Body of pancreas (tissue), 4 donors: ENCODE measurements around the gene SMIM28.

Source experiments
- POLR2A ChIP-seq, 3 donors: fragments of 450-650 bp; IDR thresholded peaks; one replicate each; pipeline ENCODE4 v1.6.1; 2016; ENCODE audit warnings: antibody characterized with exemption in 3 of 3, mild to moderate bottlenecking in 2 of 3
- TF ChIP-seq, protein P1 (sequence below), 7 experiments: fragments of 450-650 bp in 4 of 7; fragments of 200-600 bp in 3 of 7; sonication (generic) in 3 of 7; IDR thresholded peaks; one replicate each; pipeline ENCODE4 v1.5.1; 2016 to 2019; ENCODE audit warnings: antibody characterized with exemption in 7 of 7

DNA sequence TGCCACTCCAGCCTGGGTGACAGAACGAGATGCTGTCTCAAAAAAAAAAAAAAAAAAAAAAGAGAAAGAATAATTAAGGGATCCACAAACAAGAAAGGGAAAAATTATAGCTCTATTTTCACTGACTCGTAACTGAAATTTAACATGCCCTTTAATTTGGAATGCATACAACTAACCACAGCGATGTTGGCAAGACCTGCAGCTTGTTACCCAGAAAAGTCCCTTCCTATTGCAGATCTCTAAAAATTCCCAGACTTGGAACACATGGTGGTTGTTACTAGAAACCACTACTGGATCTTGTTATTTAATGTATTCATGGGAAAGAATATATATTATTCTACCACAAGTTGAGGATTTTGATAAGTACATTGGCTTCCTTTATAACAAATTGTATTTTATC lies 27.8 kb upstream of the SMIM28 start:
- TF ChIP-seq, protein P1, sequence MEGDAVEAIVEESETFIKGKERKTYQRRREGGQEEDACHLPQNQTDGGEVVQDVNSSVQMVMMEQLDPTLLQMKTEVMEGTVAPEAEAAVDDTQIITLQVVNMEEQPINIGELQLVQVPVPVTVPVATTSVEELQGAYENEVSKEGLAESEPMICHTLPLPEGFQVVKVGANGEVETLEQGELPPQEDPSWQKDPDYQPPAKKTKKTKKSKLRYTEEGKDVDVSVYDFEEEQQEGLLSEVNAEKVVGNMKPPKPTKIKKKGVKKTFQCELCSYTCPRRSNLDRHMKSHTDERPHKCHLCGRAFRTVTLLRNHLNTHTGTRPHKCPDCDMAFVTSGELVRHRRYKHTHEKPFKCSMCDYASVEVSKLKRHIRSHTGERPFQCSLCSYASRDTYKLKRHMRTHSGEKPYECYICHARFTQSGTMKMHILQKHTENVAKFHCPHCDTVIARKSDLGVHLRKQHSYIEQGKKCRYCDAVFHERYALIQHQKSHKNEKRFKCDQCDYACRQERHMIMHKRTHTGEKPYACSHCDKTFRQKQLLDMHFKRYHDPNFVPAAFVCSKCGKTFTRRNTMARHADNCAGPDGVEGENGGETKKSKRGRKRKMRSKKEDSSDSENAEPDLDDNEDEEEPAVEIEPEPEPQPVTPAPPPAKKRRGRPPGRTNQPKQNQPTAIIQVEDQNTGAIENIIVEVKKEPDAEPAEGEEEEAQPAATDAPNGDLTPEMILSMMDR (IDR thresholded peaks at IDR 0.05) = no peak
- no peak for TF ChIP-seq POLR2A (IDR thresholded peaks at IDR 0.05)
